Measurements from ENCODE around the gene COX17. TPM values are rescaled to one million over a fixed set of nuclear protein-coding genes. Genes with fewer than 3 reads are reported as not detected.

Gene COX17
- total and polyA plus RNA-seq, 2 experiments from 2014 or later, result 28.3 to 87.2 TPM

- Histone ChIP-seq H3K4me3 (no peak overlapping the region), H4K20me1 (ENCODE audit: insufficient read depth, poor library complexity, severe bottlenecking) (no peaks in the 10 kb centered on the region), H3K79me2 (no peaks in the 10 kb centered on the region), H3K4me2 (no peak overlapping the region), H3K9me3 (ENCODE audit: low read depth) (no peaks in the 10 kb centered on the region), H3K9me2 (replicated peaks; ENCODE audit: insufficient read depth) (no peaks in the 10 kb centered on the region), H3K27me3 (no peaks in the 10 kb centered on the region), H3K27ac (no peak overlapping the region), H3K4me1 (ENCODE audit: insufficient read depth) (no peaks in the 10 kb centered on the region), H2AFZ (no peak overlapping the region), H3K36me3 (replicated peaks; ENCODE audit: insufficient read depth, low read depth) (no peaks in the 10 kb centered on the region)
- WGBS (ENCODE audit: low lambda C conversion rate, missing lambda C conversion rate), result 81% methylated on average over 2 of the region's 2 CpGs
- DNase-seq (ENCODE audit: low spot score), result no peak
- TF ChIP-seq EZH2 (IDR thresholded peaks at IDR 0.05; ENCODE audit: borderline replicate concordance) (no peak), CTCF (IDR thresholded peaks at IDR 0.05; ENCODE audit: poor library complexity) (no peak), EZH2phosphoT487 (IDR thresholded peaks at IDR 0.05; ENCODE audit: low read depth, severe bottlenecking, unreplicated experiment) (no peak)
These were observed 30.0 kb downstream of the COX17 start for GRCh38 chr3:119647171-119647570.

GRCh38 chr3:119645813-119646212 lies 31.4 kb downstream of the COX17 start:
- Histone ChIP-seq H3K4me2 (no peak overlapping the region), H3K4me3 (no peak overlapping the region), H3K79me2 (no peaks in the 10 kb centered on the region), H3K9me3 (ENCODE audit: low read depth) (no peaks in the 10 kb centered on the region), H3K27ac (peak overlapping the region; percentile 58), H3K36me3 (replicated peaks; ENCODE audit: insufficient read depth, low read depth) (no peaks in the 10 kb centered on the region), H4K20me1 (ENCODE audit: insufficient read depth, poor library complexity, severe bottlenecking) (no peaks in the 10 kb centered on the region), H3K9me2 (replicated peaks; ENCODE audit: insufficient read depth) (no peaks in the 10 kb centered on the region), H2AFZ (no peak overlapping the region), H3K27me3 (no peaks in the 10 kb centered on the region), H3K4me1 (ENCODE audit: insufficient read depth) (no peaks in the 10 kb centered on the region)
- DNase-seq (ENCODE audit: low spot score), result no peak
- no peak for TF ChIP-seq CTCF (IDR thresholded peaks at IDR 0.05; ENCODE audit: poor library complexity)
- WGBS (ENCODE audit: low lambda C conversion rate, missing lambda C conversion rate), result 57% methylated on average over 1 of the region's 1 CpG

- Histone ChIP-seq H3K9me2 (replicated peaks; ENCODE audit: insufficient read depth) (no peaks in the 10 kb centered on the region), H3K9me3 (ENCODE audit: low read depth) (no peaks in the 10 kb centered on the region), H3K27me3 (no peaks in the 10 kb centered on the region), H3K4me3 (no peak overlapping the region), H2AFZ (no peak overlapping the region), H3K4me2 (no peak overlapping the region), H4K20me1 (ENCODE audit: insufficient read depth, poor library complexity, severe bottlenecking) (no peaks in the 10 kb centered on the region), H3K79me2 (no peaks in the 10 kb centered on the region), H3K36me3 (replicated peaks; ENCODE audit: insufficient read depth, low read depth) (no peaks in the 10 kb centered on the region), H3K4me1 (ENCODE audit: insufficient read depth) (no peaks in the 10 kb centered on the region), H3K27ac (no peak overlapping the region)
- TF ChIP-seq CTCF (IDR thresholded peaks at IDR 0.05; ENCODE audit: poor library complexity), result no peak
- TF ChIP-seq EZH2 (IDR thresholded peaks at IDR 0.05; ENCODE audit: borderline replicate concordance), result no peak
- 93% methylated on average over 1 of the region's 1 CpG for WGBS (ENCODE audit: low lambda C conversion rate, missing lambda C conversion rate)
- DNase-seq (ENCODE audit: low spot score), result no peak
These were observed 32.7 kb downstream of the COX17 start for GRCh38 chr3:119644481-119644880.

GRCh38 chr3:119643528-119643927 lies 33.7 kb downstream of the COX17 start:
- no peaks in the 10 kb centered on the region for H3K36me3 ChIP-seq (replicated peaks; ENCODE audit: insufficient read depth, low read depth)
- 72% methylated on average over 2 of the region's 2 CpGs for WGBS (ENCODE audit: low lambda C conversion rate, missing lambda C conversion rate)
- H3K27me3 ChIP-seq, result no peaks in the 10 kb centered on the region
- no peak overlapping the region for H3K27ac ChIP-seq
- H3K9me2 ChIP-seq (replicated peaks; ENCODE audit: insufficient read depth), result no peaks in the 10 kb centered on the region
- no peaks in the 10 kb centered on the region for H3K9me3 ChIP-seq (ENCODE audit: low read depth)
- no peaks in the 10 kb centered on the region for H3K79me2 ChIP-seq
- no peak for TF ChIP-seq CTCF (IDR thresholded peaks at IDR 0.05; ENCODE audit: poor library complexity)
- TF ChIP-seq EZH2 (IDR thresholded peaks at IDR 0.05; ENCODE audit: borderline replicate concordance), result no peak
- no peak for TF ChIP-seq EZH2phosphoT487 (IDR thresholded peaks at IDR 0.05; ENCODE audit: low read depth, severe bottlenecking, unreplicated experiment)
- H2AFZ ChIP-seq, result no peak overlapping the region
- no peaks in the 10 kb centered on the region for H3K4me1 ChIP-seq (ENCODE audit: insufficient read depth)
- no peak overlapping the region for H3K4me3 ChIP-seq
- no peak overlapping the region for H3K4me2 ChIP-seq
- DNase-seq (ENCODE audit: low spot score), result no peak
- H4K20me1 ChIP-seq (ENCODE audit: insufficient read depth, poor library complexity, severe bottlenecking), result no peaks in the 10 kb centered on the region
